NCI-H510A treated with DMSO at 0.1 percent for 48 hours (cell line): ENCODE measurements around the gene STAT5A.
A peak's percentile ranks its signal among the peaks of the same experiment; 100 is the strongest.
"Not testable (repeated sequence)": the region's sequence is repeated elsewhere in the genome, so short reads cannot be mapped to it uniquely, and the experiment has no call there.

Source experiments
- DNase-seq: peaks from one replicate; lab custom pipeline; 2025; lab: John Stamatoyannopoulos, UW

Gene STAT5A

DNA sequence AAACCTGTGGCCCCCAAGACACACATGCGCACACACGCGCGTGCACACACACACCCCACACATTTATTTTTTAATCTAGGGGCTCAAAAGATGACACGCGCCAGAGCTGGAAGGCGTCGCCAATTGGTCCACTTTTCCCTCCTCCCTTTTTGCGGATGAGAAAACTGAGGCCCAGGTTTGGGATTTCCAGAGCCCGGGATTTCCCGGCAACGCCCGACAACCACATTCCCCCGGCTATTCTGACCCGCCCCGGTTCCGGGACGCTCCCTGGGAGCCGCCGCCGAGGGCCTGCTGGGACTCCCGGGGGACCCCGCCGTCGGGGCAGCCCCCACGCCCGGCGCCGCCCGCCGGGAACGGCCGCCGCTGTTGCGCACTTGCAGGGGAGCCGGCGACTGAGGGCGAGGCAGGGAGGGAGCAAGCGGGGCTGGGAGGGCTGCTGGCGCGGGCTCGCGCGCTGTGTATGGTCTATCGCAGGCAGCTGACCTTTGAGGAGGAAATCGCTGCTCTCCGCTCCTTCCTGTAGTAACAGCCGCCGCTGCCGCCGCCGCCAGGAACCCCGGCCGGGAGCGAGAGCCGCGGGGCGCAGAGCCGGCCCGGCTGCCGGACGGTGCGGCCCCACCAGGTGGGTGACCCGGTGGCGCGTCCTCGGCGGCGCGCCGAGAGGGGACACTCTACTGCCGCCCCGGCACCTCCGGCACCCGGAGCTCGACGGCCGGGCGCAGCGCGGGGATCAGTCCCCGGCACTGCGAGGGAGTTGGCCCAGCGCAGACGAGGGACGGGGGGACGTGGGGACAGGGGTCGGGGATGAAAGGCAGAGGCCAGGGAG is at the start of gene STAT5A:
Gene STAT5A (plus strand): TSS at position 522 of the 826 bp plus-strand sequence. CDS start 914 bp downstream, outside the sequence.
- DNase-seq, result peak; percentile 36

DNA sequence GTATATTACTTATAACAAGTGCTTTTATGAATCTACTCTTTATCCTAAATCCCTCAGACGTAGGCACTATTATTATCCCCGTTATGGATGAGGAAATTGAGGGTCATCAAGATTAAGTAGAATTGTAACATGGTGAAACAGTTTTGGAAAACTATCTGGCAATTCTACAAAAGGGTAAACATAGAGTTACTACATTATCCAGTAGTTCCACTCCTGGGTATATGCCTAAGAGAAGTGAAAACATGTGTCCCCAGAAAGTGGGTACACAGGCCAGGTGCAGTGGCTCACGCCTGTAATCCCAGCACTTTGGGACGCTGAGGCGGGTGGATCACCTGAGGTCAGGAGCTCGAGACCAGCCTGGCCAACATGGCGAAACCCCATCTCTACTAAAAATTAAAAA is 48.7 kb upstream of the STAT5A start:
- DNase-seq, result not testable (repeated sequence)

DNA sequence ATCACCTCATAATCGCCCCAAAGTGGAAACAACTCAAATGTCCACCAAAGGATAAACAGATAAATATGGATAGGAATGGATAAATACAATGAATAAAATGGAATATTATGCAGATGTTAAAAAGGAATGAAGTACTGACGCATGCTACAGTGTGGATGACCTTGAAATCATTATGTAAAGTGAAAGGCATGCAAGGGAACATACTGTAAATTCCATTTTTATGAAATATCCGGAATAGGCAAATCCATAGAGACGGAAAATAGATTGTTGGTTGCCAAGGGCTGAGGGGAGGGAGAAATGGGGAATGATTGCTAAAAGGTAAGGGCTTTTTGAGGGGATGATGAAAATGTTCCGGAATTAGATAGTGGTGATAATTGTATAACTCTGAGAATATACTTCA is 48.1 kb upstream of the STAT5A start:
- no peak for DNase-seq

DNA sequence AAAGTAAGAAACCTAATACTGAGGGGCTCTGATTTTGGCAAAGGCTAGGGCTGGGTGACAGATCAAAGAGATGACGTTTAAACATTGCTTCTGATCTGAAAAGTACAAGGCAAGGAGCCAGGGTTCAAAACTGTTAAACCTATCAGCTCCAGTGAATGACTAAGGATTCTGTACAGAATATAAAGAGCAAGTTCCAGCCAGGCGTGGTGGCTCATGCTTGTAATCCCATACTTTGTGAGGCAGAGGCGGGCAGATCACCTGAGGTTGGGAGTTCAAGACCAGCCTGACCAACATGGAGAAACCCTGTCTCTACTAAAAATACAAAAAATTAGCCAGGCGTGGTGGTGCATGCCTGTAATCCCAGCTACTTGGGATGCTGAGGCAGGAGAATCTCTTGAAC is 47.4 kb upstream of the STAT5A start:
- not testable (repeated sequence) for DNase-seq

DNA sequence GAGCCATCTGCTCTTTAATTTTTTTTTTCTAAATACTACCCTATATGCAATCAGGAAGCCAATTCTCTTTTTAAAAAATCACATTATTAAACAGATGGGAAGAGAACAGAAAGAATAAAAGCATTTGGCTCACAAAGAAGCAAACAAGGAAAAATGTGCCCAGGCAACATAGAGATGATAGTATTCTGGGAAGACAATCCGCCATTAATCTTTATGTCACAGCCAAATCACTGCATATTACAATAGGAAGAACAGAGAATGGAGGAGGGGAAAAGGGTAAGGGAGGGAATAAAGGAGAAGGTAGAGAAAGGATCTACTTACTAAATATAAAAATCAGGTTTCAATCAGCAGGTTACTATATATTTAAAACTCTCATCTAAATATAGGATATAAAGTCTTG is 46.4 kb upstream of the STAT5A start:
- DNase-seq, result no peak

DNA sequence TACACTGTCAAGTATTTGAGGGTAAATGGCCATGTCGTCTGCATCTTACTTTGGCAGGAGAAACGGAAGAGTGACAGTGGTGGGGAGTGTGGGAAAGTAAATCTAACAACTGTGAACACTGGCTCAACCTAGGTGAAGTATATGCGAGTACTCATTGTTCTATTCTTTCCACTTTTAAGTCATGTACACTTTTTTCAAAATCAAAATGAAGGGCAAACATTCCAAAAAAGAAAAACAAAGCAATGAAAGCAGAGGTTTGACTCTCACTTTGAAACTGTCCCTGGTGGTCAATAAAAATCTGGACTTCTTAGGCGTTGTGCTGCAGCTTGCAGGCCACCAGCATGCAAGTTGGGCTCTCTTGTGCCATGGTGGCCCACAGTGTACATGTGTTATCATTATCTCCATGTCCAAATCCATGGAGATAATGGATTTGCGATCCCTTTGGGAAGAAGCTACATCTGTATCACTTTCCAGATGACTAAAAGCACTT is 44.8 kb upstream of the STAT5A start:
- no peak for DNase-seq

DNA sequence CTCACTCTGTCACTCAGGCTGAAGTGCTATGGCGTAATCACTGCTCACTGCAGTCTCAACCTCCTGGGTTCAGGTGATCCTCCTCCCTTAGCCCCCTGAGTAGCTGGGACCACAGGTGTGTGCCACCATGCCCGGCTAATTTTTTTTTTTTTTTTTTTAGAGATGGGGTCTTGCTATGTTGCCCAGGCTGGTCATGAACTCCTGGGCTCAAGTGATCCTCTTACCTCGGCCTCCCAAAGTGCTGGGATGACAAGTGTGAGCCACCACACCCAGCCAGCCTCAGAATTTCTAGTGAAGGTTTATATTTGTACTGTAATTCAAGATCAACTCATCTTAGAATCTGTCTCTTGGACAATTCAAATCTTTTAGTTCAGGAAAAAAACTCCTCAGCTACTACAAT is 44.2 kb upstream of the STAT5A start:
- DNase-seq, result not testable (repeated sequence)

DNA sequence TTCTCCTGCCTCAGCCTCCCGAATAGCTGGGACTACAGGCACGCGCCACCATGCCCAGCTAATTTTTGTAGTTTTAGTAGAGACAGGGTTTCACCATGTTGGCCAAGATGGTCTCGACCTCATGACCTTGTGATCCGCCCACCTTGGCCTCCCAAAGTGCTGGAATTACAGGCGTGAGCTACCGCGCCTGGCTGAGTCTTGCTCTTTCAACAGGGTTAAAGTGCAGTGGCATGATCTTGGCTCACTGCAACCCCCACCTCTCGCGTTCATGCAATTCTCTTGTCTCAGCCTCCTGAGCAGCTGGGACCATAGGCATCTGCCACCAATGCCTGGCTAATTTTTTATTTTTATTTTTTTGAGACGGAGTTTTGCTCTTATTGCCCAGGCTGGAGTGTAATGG is 43.1 kb upstream of the STAT5A start:
- DNase-seq, result not testable (repeated sequence)

DNA sequence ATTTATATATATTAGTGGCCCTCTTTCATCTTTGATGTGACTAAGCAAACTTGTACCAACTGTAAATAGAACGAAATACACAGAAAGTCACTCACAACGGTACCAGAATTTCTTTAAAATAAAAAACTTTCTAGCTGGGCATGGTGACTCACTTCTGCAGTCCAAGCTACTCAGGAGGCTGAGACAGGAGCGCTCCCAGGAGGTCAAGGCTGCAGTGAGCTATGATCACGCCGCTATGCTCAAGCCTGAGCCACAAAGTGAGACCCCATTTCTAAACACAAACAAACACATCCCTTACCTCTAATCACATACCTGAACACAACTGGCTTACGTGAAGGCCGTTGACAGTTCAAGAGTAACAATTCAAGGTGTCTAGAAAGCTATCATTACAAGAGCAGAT is 41.8 kb upstream of the STAT5A start:
- DNase-seq, result no peak

DNA sequence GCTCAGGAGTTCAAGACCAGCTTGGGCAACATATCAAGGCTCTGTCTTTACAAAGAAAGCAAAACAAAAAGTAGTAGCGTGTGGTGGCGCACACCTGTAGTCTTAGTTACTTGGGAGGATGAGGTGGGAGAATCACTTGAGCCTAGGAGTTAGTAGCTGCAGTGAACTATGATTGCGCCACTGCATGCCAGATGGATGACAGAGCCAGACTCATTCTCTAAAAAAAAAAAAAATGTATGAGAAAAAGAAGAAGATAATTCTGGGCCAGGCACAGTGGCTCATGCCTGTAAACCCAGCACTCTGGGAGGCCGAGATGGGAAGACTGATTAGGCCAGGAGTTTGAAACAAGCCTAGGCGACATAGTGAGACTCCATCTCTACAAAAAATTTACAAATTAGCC is 40.6 kb upstream of the STAT5A start:
- DNase-seq, result no peak

DNA sequence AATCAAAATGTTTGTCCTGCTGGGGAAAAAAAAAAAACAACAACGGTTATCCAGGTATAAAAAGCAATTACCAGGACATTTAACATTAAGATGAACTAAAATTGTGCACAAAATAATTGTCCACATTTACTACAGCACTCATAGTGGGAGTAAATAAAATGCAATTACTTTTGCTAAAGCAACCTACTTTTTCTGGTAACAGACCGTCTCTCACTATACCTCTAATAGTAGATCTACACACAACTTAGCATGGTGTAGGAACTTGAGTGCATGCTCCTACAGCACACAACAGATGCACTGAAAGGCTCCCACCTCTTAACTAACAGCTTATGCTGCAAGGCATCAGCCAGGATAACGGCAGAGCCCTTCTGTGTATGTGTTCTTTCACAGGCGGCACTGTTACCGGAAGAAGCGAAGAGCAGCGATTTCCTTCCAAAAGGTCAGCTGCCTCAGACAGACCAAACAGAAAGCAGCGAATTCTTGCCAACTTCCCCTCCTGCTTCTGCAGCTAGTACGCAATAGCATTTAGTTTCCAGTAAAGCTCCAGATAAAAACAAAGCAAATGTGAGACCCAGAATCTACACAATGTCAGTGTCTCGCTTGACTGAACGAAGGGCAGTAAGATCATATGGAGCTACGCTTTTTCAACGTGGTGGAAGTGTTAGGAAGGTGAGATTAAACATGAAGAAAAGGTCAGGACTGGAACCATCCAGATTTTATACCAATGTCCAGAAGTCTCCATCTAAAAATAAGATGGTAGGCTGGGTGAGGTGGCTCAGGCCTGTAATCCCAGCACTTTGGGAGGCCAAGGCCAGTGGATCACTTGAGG is 39.7 kb upstream of the STAT5A start:
- DNase-seq, result no peak

DNA sequence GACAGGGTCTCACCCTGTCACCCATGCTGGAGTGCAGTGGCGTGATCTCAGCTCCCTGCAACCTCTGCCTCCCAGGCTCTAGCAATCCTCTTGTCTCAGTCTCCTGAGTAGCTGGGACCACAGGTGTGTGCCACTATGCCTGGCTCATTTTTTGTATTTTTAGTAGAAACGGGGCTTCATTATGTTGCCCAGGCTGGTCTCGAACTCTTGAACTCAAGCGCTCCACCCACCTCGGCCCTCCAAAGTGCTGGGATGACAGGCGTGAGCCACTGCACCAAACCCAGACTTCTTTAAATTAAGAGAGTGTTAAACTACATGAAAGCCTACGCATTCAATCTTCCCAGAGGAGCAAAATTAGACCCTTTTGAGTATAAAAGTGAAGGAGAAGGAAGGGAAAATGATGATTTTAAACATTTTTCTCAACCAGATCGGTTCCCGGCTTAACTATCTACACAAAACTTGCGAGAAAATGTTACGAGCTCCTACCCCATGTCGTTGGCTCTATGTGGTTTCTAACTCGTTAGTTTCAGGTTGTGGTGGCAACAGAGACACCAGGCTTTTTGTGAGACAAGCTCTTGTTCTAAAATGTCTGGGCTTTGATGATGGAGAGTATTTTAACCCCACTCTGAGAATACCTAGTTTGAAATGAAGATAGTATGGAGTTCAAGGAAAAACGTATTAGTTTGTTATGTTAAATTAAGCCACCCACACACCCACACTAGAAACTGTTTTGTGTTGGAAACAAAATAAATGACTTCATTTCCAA is 38.4 kb upstream of the STAT5A start:
- DNase-seq, result no peak

DNA sequence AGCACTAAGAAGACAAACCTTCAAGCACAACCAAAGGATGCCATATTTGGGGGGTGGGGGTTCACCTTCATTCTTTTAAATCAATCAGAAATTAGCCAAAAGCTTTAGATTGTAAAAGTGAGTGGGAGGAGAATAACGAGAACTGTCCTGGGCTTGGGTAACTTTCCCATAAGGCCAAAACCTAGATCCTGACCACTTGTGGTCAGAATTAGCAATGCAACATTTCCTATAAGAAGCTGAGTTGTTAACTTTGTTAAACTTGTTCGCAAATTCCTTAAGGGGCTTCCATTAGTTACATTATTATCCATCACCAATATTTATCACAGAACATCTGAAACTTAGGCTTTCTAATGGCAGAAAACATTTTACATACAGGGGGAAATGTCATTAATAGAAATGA is 37.2 kb upstream of the STAT5A start:
- no peak for DNase-seq

DNA sequence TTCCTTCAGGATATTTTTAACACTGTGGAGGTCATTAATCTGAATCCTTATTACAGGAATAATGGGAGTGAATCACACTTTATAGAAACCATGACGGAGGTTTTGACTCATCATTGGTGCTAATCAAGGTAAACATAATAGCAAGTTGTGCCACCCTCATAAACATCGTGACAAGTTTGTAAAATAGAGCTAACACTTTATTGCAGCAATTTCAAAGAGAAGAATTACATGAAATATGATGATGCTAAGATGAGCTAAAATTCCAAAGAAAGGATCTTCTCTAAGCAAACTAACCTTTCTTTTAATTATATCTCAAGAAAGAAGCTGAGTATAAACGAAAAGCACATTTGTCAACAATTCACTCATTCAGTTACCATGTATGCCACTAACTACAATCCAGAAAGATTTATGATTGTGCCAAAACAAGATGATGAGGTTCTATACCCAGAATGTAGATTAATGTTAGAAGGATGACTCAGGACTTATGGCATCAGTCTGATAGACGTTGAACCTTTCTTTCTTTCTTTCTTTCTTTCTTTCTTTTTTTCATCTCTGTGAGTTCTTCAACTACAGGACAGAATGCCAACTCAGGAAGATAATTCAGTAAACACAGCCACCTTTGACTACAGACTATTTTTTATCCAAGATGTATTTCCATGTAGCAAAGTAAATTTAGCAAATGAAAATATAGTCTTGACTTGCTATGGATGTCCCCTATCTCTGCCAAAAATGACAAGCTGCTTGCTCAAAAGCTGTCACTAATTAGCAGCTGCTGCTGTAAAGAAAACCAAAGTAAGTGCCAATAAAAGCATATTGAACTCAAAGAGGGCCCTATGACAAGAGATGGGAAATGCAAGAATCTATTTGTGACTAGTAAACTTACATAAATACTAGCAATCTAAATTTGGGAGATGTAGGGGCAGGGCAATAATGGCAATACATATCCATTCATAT is 35.4 kb upstream of the STAT5A start:
- no peak for DNase-seq

DNA sequence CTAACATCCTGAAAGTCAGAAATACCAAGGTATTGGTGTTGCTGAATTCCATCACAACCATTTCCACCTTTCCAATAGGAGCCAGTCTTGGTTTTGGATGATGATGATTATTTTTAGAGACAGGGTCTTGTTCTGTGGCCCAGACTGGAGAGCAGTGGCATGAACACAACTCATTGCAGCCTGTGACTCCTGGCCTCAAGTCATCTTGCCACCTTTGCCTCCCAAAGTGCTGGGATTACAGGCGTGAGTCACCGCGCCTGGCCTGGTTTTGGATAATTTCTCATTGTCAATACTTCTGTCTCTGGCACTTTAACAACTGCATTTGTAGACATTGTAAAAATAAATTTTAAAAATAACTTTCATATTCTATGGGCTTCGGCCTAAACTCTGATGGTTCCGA is 34.7 kb upstream of the STAT5A start:
- no peak for DNase-seq

DNA sequence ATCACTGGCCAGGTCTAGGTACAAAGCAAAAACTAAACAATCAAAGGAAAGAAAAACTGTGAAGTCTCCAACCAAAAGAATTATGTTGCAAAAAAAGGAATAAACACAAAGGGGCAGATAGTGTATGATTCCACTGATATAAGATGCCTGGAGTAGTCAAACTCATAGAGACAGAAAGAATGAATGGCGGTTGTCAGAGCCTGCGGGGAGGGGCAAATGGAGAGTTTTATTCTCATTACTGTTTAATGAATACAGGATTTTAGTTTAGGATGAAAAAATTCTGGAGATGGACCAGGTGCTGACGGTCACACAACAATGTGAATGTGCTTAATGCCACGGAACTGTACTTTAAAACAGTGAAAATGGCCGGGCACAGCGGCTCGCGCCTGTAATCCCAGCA is 32.9 kb upstream of the STAT5A start:
- no peak for DNase-seq

DNA sequence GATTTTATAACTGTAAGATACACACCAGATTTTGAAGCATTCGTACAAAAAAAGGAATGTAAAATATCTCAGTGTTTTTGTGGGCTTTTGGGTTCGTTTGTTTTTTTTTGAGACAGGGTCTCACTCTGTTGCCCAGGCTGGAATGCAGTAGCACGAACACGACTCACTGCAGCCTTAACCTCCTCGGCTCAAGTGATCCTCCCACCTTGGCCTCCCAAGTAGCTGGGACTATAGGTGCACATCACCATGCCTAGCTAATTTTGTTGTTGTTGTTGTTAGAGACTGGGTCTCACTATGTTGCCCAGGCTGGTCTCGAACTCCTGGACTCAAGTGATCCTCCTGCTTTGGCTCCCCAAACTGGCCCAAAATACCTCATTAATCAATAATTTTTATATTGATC is 28.0 kb upstream of the STAT5A start:
- no peak for DNase-seq

DNA sequence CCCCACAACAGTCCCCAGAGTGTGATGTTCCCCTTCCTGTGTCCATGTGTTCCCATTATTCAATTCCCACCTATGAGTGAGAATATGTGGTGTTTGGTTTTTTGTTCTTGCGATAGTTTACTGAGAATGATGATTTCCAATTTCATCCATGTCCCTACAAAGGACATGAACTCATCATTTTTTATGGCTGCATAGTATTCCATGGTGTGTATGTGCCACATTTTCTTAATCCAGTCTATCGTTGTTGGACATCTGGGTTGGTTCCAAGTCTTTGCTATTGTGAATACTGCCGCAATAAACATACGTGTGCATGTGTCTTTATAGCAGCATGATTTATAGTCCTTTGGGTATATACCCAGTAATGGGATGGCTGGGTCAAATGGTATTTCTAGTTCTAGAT is 23.9 kb upstream of the STAT5A start:
- not testable (repeated sequence) for DNase-seq

DNA sequence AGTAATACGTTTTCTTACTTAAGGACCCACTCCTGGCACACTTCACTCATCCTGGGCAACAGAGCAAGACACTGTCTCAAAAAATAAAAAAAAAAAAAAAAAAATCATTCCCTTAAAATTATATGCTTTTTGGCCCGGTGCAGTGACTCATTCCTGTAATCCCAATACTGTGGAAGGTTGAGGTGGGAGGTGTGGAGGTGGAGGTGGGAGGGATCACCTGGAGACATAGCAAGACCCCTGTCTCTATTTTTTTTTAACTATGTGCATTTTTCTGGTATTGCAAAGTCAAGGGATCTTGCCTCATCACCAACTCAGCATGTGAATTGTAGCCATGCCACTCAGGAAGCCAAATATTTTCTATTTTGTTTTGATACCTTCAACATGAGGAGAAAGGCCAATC is 21.8 kb upstream of the STAT5A start:
- no peak for DNase-seq

DNA sequence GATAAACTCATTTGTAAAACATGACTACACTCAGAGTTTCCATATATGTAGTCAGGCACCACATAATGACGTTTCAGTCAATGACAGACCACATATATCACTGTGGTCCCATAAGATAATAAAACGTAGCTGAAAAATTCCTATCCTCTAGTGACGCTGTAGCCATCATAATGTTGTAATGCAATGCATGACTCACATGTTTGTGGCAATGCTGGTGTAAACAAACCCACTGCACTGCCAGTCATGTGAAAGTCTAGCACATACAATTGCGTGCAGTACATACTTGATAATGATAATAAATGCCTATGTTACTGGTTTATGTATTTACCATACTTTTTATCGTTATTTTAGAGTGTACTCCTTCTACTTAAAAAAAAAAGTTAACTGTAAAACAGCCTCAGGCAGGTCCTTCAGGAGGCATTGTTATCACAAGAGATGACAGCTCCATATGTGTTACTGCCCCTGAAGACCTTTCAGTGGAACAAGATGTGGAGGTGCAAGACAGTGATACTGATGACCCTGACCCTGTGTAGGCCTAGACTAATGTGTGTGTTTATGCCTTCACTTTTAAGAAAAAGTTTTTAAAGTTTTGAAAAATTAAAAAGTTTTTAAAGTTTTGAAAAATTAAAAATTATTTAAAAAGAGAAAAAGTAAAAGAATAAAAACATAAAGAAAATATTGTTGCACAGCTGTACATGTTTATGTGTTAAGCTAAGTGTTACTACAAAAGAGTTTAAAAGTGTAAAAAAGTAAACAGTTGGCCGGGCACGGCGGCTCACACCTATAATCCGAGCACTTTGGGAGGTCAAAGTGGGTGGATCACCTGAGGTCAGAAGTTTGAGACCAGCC is 21.2 kb upstream of the STAT5A start:
- no peak for DNase-seq
